Breast epithelium (tissue), 3 donors: ENCODE results near the gene PLA2G2D.

ENCODE experiments used
- CTCF ChIP-seq, 3 donors: fragments of 450-650 bp; IDR thresholded peaks; one replicate each; pipeline ENCODE4 v1.5.1; 2016 to 2017; ENCODE audit warnings: antibody characterized with exemption in 3 of 3, mild to moderate bottlenecking in 3 of 3, moderate library complexity in 3 of 3
- POLR2A ChIP-seq: fragments of 450-650 bp; IDR thresholded peaks from one replicate; pipeline ENCODE4 v1.6.1; 2016; ENCODE audit warnings: antibody characterized with exemption, mild to moderate bottlenecking, moderate library complexity

- TF ChIP-seq CTCF (IDR thresholded peaks at IDR 0.05) (no peak), POLR2A (no peak)
Measured at GRCh38 chr1:20079661-20080305, 39.6 kb downstream of the PLA2G2D start.
